HG02938 (cell line): ENCODE results near the gene TMEM167A.

Experiments
- ATAC-seq: cut with Tn5 transposase; IDR thresholded peaks from one replicate; pipeline ENCODE4 v1.9.1; 2021; ENCODE audit warnings: mild to moderate bottlenecking, moderate library complexity; ENCODE audit not compliant: unreplicated experiment

Gene TMEM167A

GRCh38 chr5:83076742-83077661 is at the start of gene TMEM167A, which contains the start of gene XRCC4:
Gene TMEM167A, minus strand, starts transcription at chr5:83077394. Its CDS starts 71 bp downstream, at chr5:83077323.
Gene XRCC4, plus strand, starts transcription at chr5:83077547. Its CDS starts 27,373 bp downstream, at chr5:83104920.
- ATAC-seq: peak; percentile 97

GRCh38 chr5:83126501-83126900 is 49.3 kb upstream of the TMEM167A start:
- no peak for ATAC-seq

GRCh38 chr5:83125560-83125959 is 48.4 kb upstream of the TMEM167A start:
- ATAC-seq: no peak

- ATAC-seq: no peak
These were observed 47.4 kb upstream of the TMEM167A start for GRCh38 chr5:83124593-83124992.

- ATAC-seq: no peak
These were observed 41.8 kb upstream of the TMEM167A start for GRCh38 chr5:83118976-83119375.

- ATAC-seq: no peak
These were observed 41.3 kb upstream of the TMEM167A start for GRCh38 chr5:83118471-83118870.

- ATAC-seq: no peak
These were observed 38.6 kb upstream of the TMEM167A start for GRCh38 chr5:83115816-83116215.

GRCh38 chr5:83109380-83109779 is 32.2 kb upstream of the TMEM167A start:
- no peak for ATAC-seq

GRCh38 chr5:83107692-83108420 is 30.7 kb upstream of the TMEM167A start:
- ATAC-seq: no peak

- no peak for ATAC-seq
These were observed 26.8 kb upstream of the TMEM167A start for GRCh38 chr5:83104021-83104420.

GRCh38 chr5:83102364-83102980 is 25.3 kb upstream of the TMEM167A start:
- no peak for ATAC-seq

GRCh38 chr5:83101514-83101913 is 24.3 kb upstream of the TMEM167A start:
- no peak for ATAC-seq

- no peak for ATAC-seq
These were observed 22.3 kb upstream of the TMEM167A start for GRCh38 chr5:83099445-83099844.

- no peak for ATAC-seq
These were observed 21.8 kb upstream of the TMEM167A start for GRCh38 chr5:83099001-83099400.

- ATAC-seq: peak; percentile 66
These were observed 20.6 kb upstream of the TMEM167A start for GRCh38 chr5:83097689-83098231.

- ATAC-seq: no peak
These were observed 19.6 kb upstream of the TMEM167A start for GRCh38 chr5:83096660-83097339.

GRCh38 chr5:83095957-83096539 is 18.9 kb upstream of the TMEM167A start:
- no peak for ATAC-seq

GRCh38 chr5:83095163-83095956 is 18.2 kb upstream of the TMEM167A start:
- no peak for ATAC-seq

- no peak for ATAC-seq
These were observed 16.5 kb upstream of the TMEM167A start for GRCh38 chr5:83093692-83094091.
